Left ventricle myocardium inferior (tissue), 1 donor: ENCODE data around the gene GNPTAB. TPM values are rescaled to one million over a fixed set of nuclear protein-coding genes. Genes with fewer than 3 reads are reported as not detected.

Experiments used
- DNase-seq: peaks from one replicate; pipeline ENCODE4 v3.0.0-alpha.2; 2020
- H3K27ac ChIP-seq: fragments of 200-600 bp; replicated peaks from 2 replicates; pipeline ENCODE4 v1.8.0; 2021
- H3K27me3 ChIP-seq: fragments of 200-600 bp; 2 replicates; pipeline ENCODE4 v1.8.0; 2021; ENCODE audit warnings: low read depth
- H3K36me3 ChIP-seq: fragments of 200-600 bp; 2 replicates; pipeline ENCODE4 v1.8.0; 2021
- H3K4me1 ChIP-seq: fragments of 200-600 bp; 2 replicates; pipeline ENCODE4 v1.8.0; 2021
- H3K4me3 ChIP-seq: fragments of 200-600 bp; 2 replicates; pipeline ENCODE4 v1.8.0; 2021; ENCODE audit warnings: mild to moderate bottlenecking, moderate library complexity
- H3K9me3 ChIP-seq: fragments of 200-600 bp; replicated peaks from 2 replicates; pipeline ENCODE4 v1.8.0; 2021
- CTCF ChIP-seq: fragments of 200-600 bp; IDR thresholded peaks from 2 replicates; pipeline ENCODE4 v1.8.0; 2021; ENCODE audit warnings: antibody characterized with exemption, mild to moderate bottlenecking, borderline replicate concordance
- intact Hi-C: fragments of 100-400 bp; cut with micrococcal nuclease; formaldehyde crosslinking; loops from one replicate; pipeline ENCODE4 v1.11.0; 2022
- total RNA-seq: library from RNA; stranded (reverse); fragmentation: NEBNext Ultra II Directional; extraction: Animal tissue kit (Norgen Biotek cat#: 25700); gene quantifications from one replicate; pipeline ENCODE4 v1.2.1, GENCODE V29; 2021
- donor health status: DM: no; HTN: yes; CAD: no; lungs with severe emphysema.

Gene GNPTAB
- total RNA-seq, 1 donor from 2014 or later: 55.2 TPM

- Histone ChIP-seq H3K4me3 (peak within 1 kb of the TSS; percentile 89), H3K27ac (peak within 1 kb of the TSS; percentile 99), H3K36me3 (no peaks in the 10 kb centered on the region), H3K4me1 (peaks cover 67% of the 10 kb centered on the region), H3K27me3 (no peaks in the 10 kb centered on the region), H3K9me3 (no peaks in the 10 kb centered on the region)
- DNase-seq: peak; percentile 84
- intact Hi-C loops: no loop called here
- TF ChIP-seq CTCF: no peak
Measured at GRCh38 chr12:101697197-101697929, 133.4 kb downstream of the GNPTAB start, which contains the start of gene CHPT1. CHPT1 (plus strand) TSS chr12:101697640; CDS start chr12:101697862, 222 bp downstream.

GRCh38 chr12:101696251-101697196 lies 134.2 kb downstream of the GNPTAB start:
- H3K4me1 ChIP-seq: peaks cover 59% of the 10 kb centered on the region

GRCh38 chr12:101695706-101696105 lies 135.1 kb downstream of the GNPTAB start:
- no peaks in the 10 kb centered on the region for H3K27me3 ChIP-seq
- peaks cover 50% of the 10 kb centered on the region for H3K4me1 ChIP-seq
- H3K27ac ChIP-seq: peak overlapping the region; percentile 99
- H3K4me3 ChIP-seq: no peak overlapping the region
- TF ChIP-seq CTCF: no peak
- H3K9me3 ChIP-seq: no peaks in the 10 kb centered on the region
- no peak for DNase-seq
- no peaks in the 10 kb centered on the region for H3K36me3 ChIP-seq
- intact Hi-C loops: no loop called here

More at GRCh38 chr12:101696251-101697196, 134.2 kb downstream of the GNPTAB start:
- peak; percentile 70 for DNase-seq
- H3K27ac ChIP-seq: peak overlapping the region; percentile 99
- no peaks in the 10 kb centered on the region for H3K36me3 ChIP-seq
- intact Hi-C loops: no loop called here
- H3K9me3 ChIP-seq: no peaks in the 10 kb centered on the region
- H3K27me3 ChIP-seq: no peaks in the 10 kb centered on the region
- peak overlapping the region; percentile 89 for H3K4me3 ChIP-seq
- no peak for TF ChIP-seq CTCF

Other genes with a start within 250 kb of the GNPTAB start
- 7.3 TPM for gene MYBPC1, start 236.0 kb downstream of the GNPTAB start, total RNA-seq
- 132 TPM for gene CHPT1, start 133.3 kb downstream of the GNPTAB start, total RNA-seq
- not detected for gene SYCP3, start 91.5 kb downstream of the GNPTAB start, total RNA-seq
- 5.3 TPM for gene DRAM1, start 46.6 kb upstream of the GNPTAB start, total RNA-seq
- 37.2 TPM for gene WASHC3, start 231.0 kb upstream of the GNPTAB start, total RNA-seq